ENCODE data around the gene FGF14.

Gene FGF14

GRCh38 chr13:101757446-101758039 is 644.3 kb downstream of the FGF14 start:
- Histone ChIP-seq H3K9me2 (replicated peaks; ENCODE audit: control insufficient read depth, low read length) (no peaks in the 10 kb centered on the region), H3K27ac (ENCODE audit: low read depth, low read length) (no peak overlapping the region), H3K79me2 (ENCODE audit: control insufficient read depth, low read length) (no peaks in the 10 kb centered on the region), H3F3A (ENCODE audit: control insufficient read depth, insufficient read depth) (no peaks in the 10 kb centered on the region), H4K20me1 (ENCODE audit: control insufficient read depth, insufficient read depth, low read depth, low read length) (no peaks in the 10 kb centered on the region), H3K4me2 (ENCODE audit: low read length) (no peak overlapping the region), H3K4me1 (ENCODE audit: control insufficient read depth, low read length) (no peaks in the 10 kb centered on the region), H3K4me3 (ENCODE audit: low read length) (no peak overlapping the region), H3K27me3 (ENCODE audit: control insufficient read depth, low read length) (no peaks in the 10 kb centered on the region), H3K9me3 (ENCODE audit: control insufficient read depth, insufficient read depth, low read length) (no peaks in the 10 kb centered on the region), H3K36me3 (ENCODE audit: control insufficient read depth, low read length) (no peaks in the 10 kb centered on the region)
- TF ChIP-seq CTCF (IDR thresholded peaks at IDR 0.05; ENCODE audit: low read depth, low read length, poor library complexity, severe bottlenecking) = peak; percentile 46
- TF ChIP-seq EZH2phosphoT487 (IDR thresholded peaks at IDR 0.05; ENCODE audit: borderline replicate concordance, low read length) = no peak

- Histone ChIP-seq H3K4me2 (ENCODE audit: low read length) (no peak overlapping the region), H3K27ac (ENCODE audit: low read depth, low read length) (no peak overlapping the region), H3K79me2 (ENCODE audit: control insufficient read depth, low read length) (no peaks in the 10 kb centered on the region), H3K4me3 (ENCODE audit: low read length) (no peak overlapping the region), H3F3A (ENCODE audit: control insufficient read depth, insufficient read depth) (no peaks in the 10 kb centered on the region), H3K27me3 (ENCODE audit: control insufficient read depth, low read length) (no peaks in the 10 kb centered on the region), H4K20me1 (ENCODE audit: control insufficient read depth, insufficient read depth, low read depth, low read length) (no peaks in the 10 kb centered on the region), H3K9me3 (ENCODE audit: control insufficient read depth, insufficient read depth, low read length) (no peaks in the 10 kb centered on the region), H3K4me1 (ENCODE audit: control insufficient read depth, low read length) (no peaks in the 10 kb centered on the region), H3K9me2 (replicated peaks; ENCODE audit: control insufficient read depth, low read length) (no peaks in the 10 kb centered on the region), H3K36me3 (ENCODE audit: control insufficient read depth, low read length) (no peaks in the 10 kb centered on the region)
- TF ChIP-seq EZH2phosphoT487 (IDR thresholded peaks at IDR 0.05; ENCODE audit: borderline replicate concordance, low read length) = no peak
- TF ChIP-seq CTCF (IDR thresholded peaks at IDR 0.05; ENCODE audit: low read depth, low read length, poor library complexity, severe bottlenecking) = no peak
Observed at GRCh38 chr13:101755228-101755887, 646.5 kb downstream of the FGF14 start.

GRCh38 chr13:101752432-101752831 is 649.4 kb downstream of the FGF14 start:
- Histone ChIP-seq H3K36me3 (ENCODE audit: control insufficient read depth, low read length) (no peaks in the 10 kb centered on the region), H3K27ac (ENCODE audit: low read depth, low read length) (no peak overlapping the region)
- no peak for TF ChIP-seq EZH2phosphoT487 (IDR thresholded peaks at IDR 0.05; ENCODE audit: borderline replicate concordance, low read length)
- no peak for TF ChIP-seq CTCF (IDR thresholded peaks at IDR 0.05; ENCODE audit: low read depth, low read length, poor library complexity, severe bottlenecking)

More at GRCh38 chr13:101752432-101752831, 649.4 kb downstream of the FGF14 start:
- H3K79me2 ChIP-seq (ENCODE audit: control insufficient read depth, low read length) = no peaks in the 10 kb centered on the region
- no peaks in the 10 kb centered on the region for H3K9me2 ChIP-seq (replicated peaks; ENCODE audit: control insufficient read depth, low read length)
- H4K20me1 ChIP-seq (ENCODE audit: control insufficient read depth, insufficient read depth, low read depth, low read length) = no peaks in the 10 kb centered on the region
- no peak overlapping the region for H3K4me2 ChIP-seq (ENCODE audit: low read length)
- no peaks in the 10 kb centered on the region for H3K4me1 ChIP-seq (ENCODE audit: control insufficient read depth, low read length)
- H3K27me3 ChIP-seq (ENCODE audit: control insufficient read depth, low read length) = no peaks in the 10 kb centered on the region
- no peaks in the 10 kb centered on the region for H3F3A ChIP-seq (ENCODE audit: control insufficient read depth, insufficient read depth)
- no peaks in the 10 kb centered on the region for H3K9me3 ChIP-seq (ENCODE audit: control insufficient read depth, insufficient read depth, low read length)
- H3K4me3 ChIP-seq (ENCODE audit: low read length) = no peak overlapping the region

All from DOHH2 (cell line).